ENCODE measurements around the gene ZNF789. TPM values are rescaled to one million over a fixed set of nuclear protein-coding genes. Genes with fewer than 3 reads are reported as not detected.

The ZNF789 gene
- total RNA-seq, 1 experiment from 2014 or later: 15.1 TPM

- Histone ChIP-seq H2BK120ac (ENCODE audit: low read depth, low read length, poor library complexity, severe bottlenecking) (no peak overlapping the region), H3K23ac (ENCODE audit: insufficient read length, low read depth, low read length) (no peak overlapping the region), H4K20me1 (ENCODE audit: control insufficient read depth, insufficient read depth, insufficient read length) (no peaks in the 10 kb centered on the region), H3K23me2 (ENCODE audit: insufficient read length, low read depth, low read length, poor library complexity, severe bottlenecking) (peaks cover 12% of the 10 kb centered on the region), H3K4ac (ENCODE audit: low read depth, low read length) (no peak overlapping the region), H3K14ac (ENCODE audit: insufficient read depth, low read length) (peak overlapping the region; percentile 62; the same call in 1 of the 2 replicates), H3K9me3 (ENCODE audit: control insufficient read depth, low read depth, low read length) (peaks cover 3% of the 10 kb centered on the region), H2AK5ac (ENCODE audit: insufficient read length, low read length) (no peak overlapping the region), H2AFZ (ENCODE audit: low read length) (no peak overlapping the region), H3K79me2 (ENCODE audit: insufficient read depth, low read length) (peaks cover 17% of the 10 kb centered on the region), H3K27me3 (ENCODE audit: insufficient read depth, low read length) (no peaks in the 10 kb centered on the region), H3K79me1 (ENCODE audit: insufficient read depth, low read depth, low read length, poor library complexity, severe bottlenecking) (no peaks in the 10 kb centered on the region), H3K56ac (ENCODE audit: insufficient read length, low read depth, low read length) (no peak overlapping the region), H3K9ac (ENCODE audit: extremely low read depth, insufficient read length, low read length) (peak overlapping the region; percentile 89), H3K27ac (ENCODE audit: insufficient read length, low read depth, low read length) (peak overlapping the region; percentile 75), H3K18ac (ENCODE audit: insufficient read length, low read depth, low read length) (no peak overlapping the region), H2BK5ac (ENCODE audit: insufficient read length, low read length) (no peak overlapping the region), H4K91ac (ENCODE audit: insufficient read length, low read depth, low read length) (no peak overlapping the region), H4K8ac (replicated peaks; ENCODE audit: insufficient read length, low read depth, low read length) (no peak overlapping the region), H2BK20ac (ENCODE audit: low read depth, low read length, poor library complexity, severe bottlenecking) (no peak overlapping the region), H3K4me1 (ENCODE audit: insufficient read depth, low read length) (peaks cover 4% of the 10 kb centered on the region; the same call in 1 of the 2 replicates), H2BK12ac (ENCODE audit: insufficient read length, low read depth, low read length) (no peak overlapping the region), H3K4me2 (ENCODE audit: insufficient read depth, insufficient read length, low read length) (peak overlapping the region; percentile 98), H4K5ac (ENCODE audit: insufficient read length, low read depth, low read length) (no peak overlapping the region), H2BK15ac (ENCODE audit: low read depth, low read length) (no peak overlapping the region), H3T11ph (ENCODE audit: low read length) (no peak overlapping the region)
- no CpG with 5 or more reads among the region's 14 CpGs for WGBS (ENCODE audit: extremely low coverage, insufficient read length, low lambda C conversion rate)
- DNase-seq: no peak
- Mint-ChIP-seq H3K4me3 (peak overlapping the region; percentile 98), H3K27me3 (ENCODE audit: low read depth) (no peaks in the 10 kb centered on the region), H3K4me1 (peaks cover 14 to 21% of the 10 kb centered on the region in 2 experiments), H3K36me3 (ENCODE audit: insufficient read depth in 1 of 3, low read depth in 3 of 3) (peaks cover 33 to 41% (median 36%) of the 10 kb centered on the region in 3 experiments), H3K27ac (peak overlapping the region; percentile 100; a peak in 6 of 7 replicates), H3K9me3 (peaks cover 8 to 14% of the 10 kb centered on the region in 2 experiments)
- TF ChIP-seq, protein P1, sequence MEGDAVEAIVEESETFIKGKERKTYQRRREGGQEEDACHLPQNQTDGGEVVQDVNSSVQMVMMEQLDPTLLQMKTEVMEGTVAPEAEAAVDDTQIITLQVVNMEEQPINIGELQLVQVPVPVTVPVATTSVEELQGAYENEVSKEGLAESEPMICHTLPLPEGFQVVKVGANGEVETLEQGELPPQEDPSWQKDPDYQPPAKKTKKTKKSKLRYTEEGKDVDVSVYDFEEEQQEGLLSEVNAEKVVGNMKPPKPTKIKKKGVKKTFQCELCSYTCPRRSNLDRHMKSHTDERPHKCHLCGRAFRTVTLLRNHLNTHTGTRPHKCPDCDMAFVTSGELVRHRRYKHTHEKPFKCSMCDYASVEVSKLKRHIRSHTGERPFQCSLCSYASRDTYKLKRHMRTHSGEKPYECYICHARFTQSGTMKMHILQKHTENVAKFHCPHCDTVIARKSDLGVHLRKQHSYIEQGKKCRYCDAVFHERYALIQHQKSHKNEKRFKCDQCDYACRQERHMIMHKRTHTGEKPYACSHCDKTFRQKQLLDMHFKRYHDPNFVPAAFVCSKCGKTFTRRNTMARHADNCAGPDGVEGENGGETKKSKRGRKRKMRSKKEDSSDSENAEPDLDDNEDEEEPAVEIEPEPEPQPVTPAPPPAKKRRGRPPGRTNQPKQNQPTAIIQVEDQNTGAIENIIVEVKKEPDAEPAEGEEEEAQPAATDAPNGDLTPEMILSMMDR (conservative IDR thresholded peaks at IDR 0.05): no peak
Measured at GRCh38 chr7:99499371-99499720, 26.7 kb downstream of the ZNF789 start.

Data from H9 (cell line).